ENCODE results near the gene LRCH2.
A peak's percentile ranks its signal among the peaks of the same experiment; 100 is the strongest.
"Not testable (repeated sequence)": the region's sequence is repeated elsewhere in the genome, so short reads cannot be mapped to it uniquely, and the experiment has no call there.

LRCH2 gene

DNA sequence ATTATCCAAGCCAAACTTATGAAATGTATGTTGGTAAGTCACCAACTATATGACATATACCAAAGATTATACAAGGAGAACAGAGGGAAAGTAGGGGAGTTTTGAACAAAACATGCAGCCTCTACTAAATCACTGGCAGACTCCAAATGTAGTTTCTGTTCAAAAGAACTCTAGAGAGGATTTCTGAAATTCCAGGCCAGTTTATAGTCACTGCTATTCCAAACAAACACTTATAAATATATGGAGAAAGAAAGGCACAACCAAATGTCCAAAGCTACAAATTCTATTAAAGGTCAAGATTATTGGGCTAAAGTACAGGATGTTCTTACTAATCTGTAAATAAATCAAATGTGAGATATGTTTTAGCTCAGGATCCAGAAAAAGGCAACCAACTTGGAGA lies 2.7 kb upstream of the LRCH2 start:
- Histone ChIP-seq H3K36me3 (replicated peaks) (no peaks in the 10 kb centered on the region), H3K9me3 (no peaks in the 10 kb centered on the region), H3K4me3 (no peak overlapping the region), H3K27me3 (ENCODE audit: low read depth) (no peaks in the 10 kb centered on the region), H3K4me1 (peaks cover 11% of the 10 kb centered on the region)
- in situ Hi-C loops (cut with MboI; ENCODE audit: low sequenced_read_pairs): no loop called here
- no peak for DNase-seq (ENCODE audit: low spot score in 2 of 2)

DNA sequence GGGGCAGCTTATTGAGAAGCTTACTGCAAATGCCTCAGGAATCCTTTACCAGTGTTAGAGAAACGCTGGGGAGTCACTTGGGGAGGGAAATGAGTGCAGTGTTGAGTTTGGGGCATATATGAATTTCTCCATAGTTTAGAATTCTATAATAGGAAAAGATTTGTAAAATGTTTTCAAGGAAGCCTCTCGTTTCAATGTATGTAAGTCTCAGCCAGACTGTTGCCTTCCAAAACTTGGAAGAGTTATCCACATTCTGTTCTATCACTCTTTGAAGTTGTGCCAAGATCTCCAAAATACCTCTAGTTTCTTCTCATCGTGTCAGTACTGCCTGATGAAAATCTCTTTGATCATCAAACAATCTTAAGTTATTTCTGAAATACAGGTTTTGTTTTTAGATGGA lies 565 bp upstream of the LRCH2 start:
- H3K9me3 ChIP-seq: no peaks in the 10 kb centered on the region
- no peaks in the 10 kb centered on the region for H3K36me3 ChIP-seq (replicated peaks)
- peaks cover 32% of the 10 kb centered on the region for H3K4me1 ChIP-seq
- no peak for DNase-seq (ENCODE audit: low spot score in 2 of 2)
- in situ Hi-C loops (cut with MboI; ENCODE audit: low sequenced_read_pairs): no loop called here
- peak overlapping the region; percentile 73 for H3K4me3 ChIP-seq
- no peaks in the 10 kb centered on the region for H3K27me3 ChIP-seq (ENCODE audit: low read depth)

DNA sequence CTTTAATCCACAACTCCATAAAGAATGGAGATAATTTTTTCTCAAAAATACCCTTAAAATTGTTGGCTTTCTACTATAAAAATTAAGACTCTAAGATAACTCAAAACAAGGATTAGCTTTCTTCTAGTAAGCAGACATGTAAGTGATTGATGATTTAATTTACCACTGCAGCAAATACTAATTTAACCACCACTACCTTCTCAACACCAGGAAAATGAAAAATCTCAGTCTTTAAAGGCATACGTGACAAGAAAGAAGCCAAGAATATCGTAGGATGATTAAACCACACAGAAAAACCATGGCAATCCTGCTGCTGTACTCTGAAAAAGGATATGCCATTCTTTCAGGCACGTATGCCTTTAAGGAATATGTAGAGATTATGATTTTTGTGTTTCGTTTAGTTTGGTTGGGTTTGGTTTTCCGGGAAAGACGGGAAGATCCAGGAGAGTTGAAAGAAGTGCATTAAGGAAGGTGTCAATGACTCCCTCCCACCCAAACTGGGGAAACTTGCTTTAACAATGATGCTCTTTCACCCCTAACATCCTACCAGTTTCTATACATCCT lies 881 bp downstream of the LRCH2 start:
- Histone ChIP-seq H3K4me3 (peak overlapping the region; percentile 73), H3K4me1 (peaks cover 46% of the 10 kb centered on the region), H3K9me3 (no peaks in the 10 kb centered on the region), H3K36me3 (replicated peaks) (no peaks in the 10 kb centered on the region), H3K27me3 (ENCODE audit: low read depth) (no peaks in the 10 kb centered on the region)
- in situ Hi-C loops (cut with MboI; ENCODE audit: low sequenced_read_pairs): no loop called here
- peak in 1 of 2 experiments; percentile 9 for DNase-seq (ENCODE audit: low spot score in 2 of 2)

DNA sequence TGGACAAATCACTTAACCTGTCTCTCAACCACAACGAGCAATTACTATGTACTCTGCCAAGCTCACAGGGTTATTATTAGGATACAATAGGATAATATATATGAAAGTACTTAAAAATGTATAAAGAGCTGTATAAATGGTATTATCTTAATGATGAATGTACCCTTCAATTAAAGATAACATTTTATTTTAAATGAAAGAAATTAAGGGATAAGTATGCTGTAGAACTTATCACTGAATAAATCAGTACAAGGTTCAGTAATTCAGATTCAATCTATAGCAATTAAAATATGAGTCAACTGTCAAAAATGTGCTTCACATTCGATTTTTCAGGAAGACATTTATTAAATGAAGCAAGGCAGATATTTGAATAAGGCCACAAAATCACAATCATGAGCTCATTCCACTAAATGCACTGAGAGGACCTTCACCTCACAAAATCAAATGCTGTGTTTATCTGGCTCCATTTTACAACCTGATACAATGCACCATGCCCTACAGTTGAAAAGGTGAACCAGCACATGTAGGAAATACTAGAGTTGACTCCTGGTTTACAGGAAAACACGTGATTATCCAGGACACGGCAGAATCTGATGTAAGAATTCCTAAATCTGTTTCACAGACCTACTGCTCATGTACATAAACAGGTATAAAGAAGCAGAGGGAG lies 4.4 kb downstream of the LRCH2 start:
- in situ Hi-C loops (cut with MboI; ENCODE audit: low sequenced_read_pairs): no loop called here
- peak in 1 of 2 experiments; percentile 9 for DNase-seq (ENCODE audit: low spot score in 2 of 2)
- Histone ChIP-seq H3K4me3 (no peak overlapping the region), H3K36me3 (replicated peaks) (no peaks in the 10 kb centered on the region), H3K9me3 (no peaks in the 10 kb centered on the region), H3K4me1 (peaks cover 49% of the 10 kb centered on the region), H3K27me3 (ENCODE audit: low read depth) (no peaks in the 10 kb centered on the region)

DNA sequence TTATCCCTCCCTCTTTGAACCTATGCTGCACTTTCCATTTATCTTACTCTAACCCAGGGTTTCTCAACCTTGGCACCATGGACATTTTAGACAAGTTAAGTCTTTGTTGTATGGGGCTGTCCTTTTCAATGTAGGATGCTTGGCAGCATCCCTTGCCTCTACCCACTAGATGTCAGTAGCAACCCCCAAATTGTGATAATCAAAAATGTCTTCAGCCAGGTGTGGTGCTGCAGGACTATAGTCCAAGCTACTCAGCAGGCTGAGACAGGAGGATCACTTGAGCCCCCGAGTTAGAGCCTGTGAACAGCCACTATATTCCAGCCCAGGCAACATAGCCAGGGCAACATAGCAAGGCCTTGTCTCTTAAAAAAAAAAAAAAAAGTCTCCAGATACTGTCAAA lies 7.0 kb downstream of the LRCH2 start:
- no peaks in the 10 kb centered on the region for H3K27me3 ChIP-seq (ENCODE audit: low read depth)
- DNase-seq (ENCODE audit: low spot score in 2 of 2): peak; percentile 55 to 70
- in situ Hi-C loops (cut with MboI; ENCODE audit: low sequenced_read_pairs): no loop called here
- H3K4me3 ChIP-seq: no peak overlapping the region
- peaks cover 44% of the 10 kb centered on the region for H3K4me1 ChIP-seq
- H3K9me3 ChIP-seq: no peaks in the 10 kb centered on the region
- H3K36me3 ChIP-seq (replicated peaks): no peaks in the 10 kb centered on the region; the same call in 1 of the 2 replicates

DNA sequence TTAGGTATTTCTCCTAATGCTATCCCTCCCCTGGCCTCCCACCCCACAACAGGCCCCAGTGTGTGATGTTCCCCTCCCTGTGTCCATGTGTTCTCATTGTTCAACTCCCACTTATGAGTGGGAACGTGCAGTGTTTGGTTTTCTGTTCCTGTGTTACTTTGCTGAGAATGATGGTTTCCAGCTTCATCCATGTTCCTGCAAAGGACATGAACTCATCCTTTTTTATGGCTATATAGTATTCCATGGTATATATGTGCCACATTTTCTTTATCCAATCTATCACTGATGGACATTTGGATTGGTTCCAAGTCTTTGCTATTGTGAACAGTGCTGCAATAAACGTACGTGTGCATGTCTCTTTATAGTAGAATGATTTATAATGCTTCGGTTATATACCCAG lies 16.6 kb downstream of the LRCH2 start:
- in situ Hi-C loops (cut with MboI; ENCODE audit: low sequenced_read_pairs); H3K27me3 ChIP-seq (ENCODE audit: low read depth); H3K36me3 ChIP-seq (replicated peaks); H3K9me3 ChIP-seq; DNase-seq (ENCODE audit: low spot score in 2 of 2); H3K4me3 ChIP-seq; H3K4me1 ChIP-seq: not testable (repeated sequence)

DNA sequence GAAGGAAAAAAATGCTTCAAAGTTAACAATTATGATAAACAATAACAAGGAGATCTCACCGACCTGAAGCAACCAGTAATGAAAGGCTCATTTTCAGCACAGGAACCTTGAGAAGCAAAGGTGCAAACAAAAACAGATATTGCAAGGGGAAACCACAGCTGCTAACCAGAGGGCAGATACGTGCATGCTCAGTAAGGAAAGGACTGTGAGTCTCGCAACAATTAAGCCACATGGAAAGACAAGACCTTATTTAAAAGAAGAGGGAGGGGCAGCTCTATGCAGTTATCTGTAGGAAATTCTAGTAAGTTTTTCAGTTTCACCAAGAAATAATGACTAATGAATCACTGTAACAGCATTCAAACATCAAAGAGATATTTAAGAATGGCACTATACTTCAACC lies 19.3 kb downstream of the LRCH2 start:
- no peaks in the 10 kb centered on the region for H3K27me3 ChIP-seq (ENCODE audit: low read depth)
- in situ Hi-C loops (cut with MboI; ENCODE audit: low sequenced_read_pairs): no loop called here
- DNase-seq (ENCODE audit: low spot score in 2 of 2): no peak

DNA sequence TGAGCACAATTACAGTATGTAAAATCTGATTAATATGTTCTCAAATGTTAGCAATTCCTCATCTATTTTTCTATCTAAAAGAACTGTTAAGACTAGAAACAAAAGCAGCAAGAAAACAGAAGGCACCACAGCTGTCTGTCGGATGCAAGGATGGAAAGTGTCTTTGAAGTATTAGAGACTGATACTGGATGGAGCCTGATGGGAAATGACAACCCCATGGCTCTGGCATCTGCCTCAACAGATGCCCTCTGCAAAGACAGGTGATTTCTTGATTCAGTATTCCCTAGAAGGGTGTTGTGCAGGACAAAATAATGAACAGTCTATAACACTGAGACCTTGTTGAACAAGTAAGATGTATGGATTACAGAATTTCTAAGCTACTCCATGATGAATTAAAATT lies 19.7 kb downstream of the LRCH2 start:
- Histone ChIP-seq H3K27me3 (ENCODE audit: low read depth) (no peaks in the 10 kb centered on the region), H3K36me3 (replicated peaks) (peaks cover 6% of the 10 kb centered on the region; the same call in 1 of the 2 replicates), H3K4me3 (no peak overlapping the region), H3K4me1 (no peaks in the 10 kb centered on the region), H3K9me3 (peaks cover 7% of the 10 kb centered on the region)
- no peak for DNase-seq (ENCODE audit: low spot score in 2 of 2)
- in situ Hi-C loops (cut with MboI; ENCODE audit: low sequenced_read_pairs): no loop called here

More for the DNA sequence above, 19.3 kb downstream of the LRCH2 start:
- Histone ChIP-seq H3K4me3 (no peak overlapping the region), H3K9me3 (peaks cover 7% of the 10 kb centered on the region), H3K36me3 (replicated peaks) (peaks cover 6% of the 10 kb centered on the region; the same call in 1 of the 2 replicates), H3K4me1 (no peaks in the 10 kb centered on the region)

DNA sequence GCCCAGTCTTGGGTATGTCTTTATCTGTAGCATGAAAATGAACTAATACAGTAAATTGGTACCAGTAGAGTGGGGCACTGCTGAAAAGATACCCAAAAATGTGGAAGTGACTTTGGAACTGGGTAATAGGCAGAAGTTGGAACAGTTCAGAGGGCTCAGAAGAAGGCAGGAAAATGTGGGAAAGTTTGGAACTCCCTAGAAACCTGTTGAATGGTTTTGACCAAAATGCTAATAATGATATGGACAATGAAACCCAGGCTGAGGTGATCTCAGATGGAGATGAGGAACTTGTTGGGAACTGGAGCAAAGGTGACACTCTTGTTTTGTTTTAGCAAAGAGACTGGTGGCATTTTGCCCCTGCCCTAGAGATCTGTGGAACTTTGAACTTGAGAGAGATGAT lies 24.3 kb downstream of the LRCH2 start:
- peaks cover 13% of the 10 kb centered on the region for H3K9me3 ChIP-seq
- H3K36me3 ChIP-seq (replicated peaks); in situ Hi-C loops (cut with MboI; ENCODE audit: low sequenced_read_pairs); H3K4me1 ChIP-seq; H3K27me3 ChIP-seq (ENCODE audit: low read depth); DNase-seq (ENCODE audit: low spot score in 2 of 2); H3K4me3 ChIP-seq: not testable (repeated sequence)

DNA sequence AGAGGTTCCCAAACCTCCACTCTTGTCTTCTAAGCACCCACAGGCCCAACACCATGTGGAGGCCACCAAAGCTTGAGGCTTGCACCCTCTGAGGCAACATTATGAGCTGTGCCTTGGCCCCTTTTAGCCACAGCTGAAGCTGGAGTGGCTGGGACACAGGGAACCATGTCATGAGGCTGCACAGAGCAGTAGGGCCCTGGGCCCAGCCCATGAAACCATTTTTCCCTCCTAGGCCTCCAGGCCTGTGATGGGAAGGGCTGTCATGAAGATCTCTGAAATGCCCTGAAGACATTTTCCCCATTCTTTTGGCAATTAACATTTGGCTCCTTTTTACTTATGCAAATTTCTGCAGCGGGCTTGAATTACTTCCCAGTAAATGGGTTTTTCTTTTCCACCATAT lies 29.9 kb downstream of the LRCH2 start:
- in situ Hi-C loops (cut with MboI; ENCODE audit: low sequenced_read_pairs): no loop called here

DNA sequence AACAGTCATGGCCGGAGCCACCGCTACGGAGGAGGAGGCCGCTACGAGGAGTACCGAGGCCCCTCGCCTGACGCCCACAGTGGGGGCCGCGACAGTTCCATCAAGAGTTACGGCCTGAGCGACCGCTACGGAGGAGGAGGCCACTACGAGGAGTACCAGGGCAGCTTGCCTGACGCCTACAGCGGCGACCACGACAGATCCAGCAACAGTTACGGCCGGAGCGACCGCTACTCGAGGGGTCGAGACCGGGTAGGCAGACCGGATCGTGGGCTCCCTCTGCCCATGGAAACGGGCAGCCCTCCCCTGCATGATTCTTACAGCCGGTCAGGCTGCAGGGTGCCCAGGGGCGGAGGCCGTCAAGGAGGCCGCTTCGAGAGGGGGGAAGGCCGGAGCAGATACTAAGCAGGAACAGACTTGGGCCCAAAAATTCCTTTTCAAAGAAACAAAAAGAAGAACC lies 41.6 kb downstream of the LRCH2 start:
- Histone ChIP-seq H3K36me3 (replicated peaks) (no peaks in the 10 kb centered on the region; the same call in 1 of the 2 replicates), H3K27me3 (ENCODE audit: low read depth) (no peaks in the 10 kb centered on the region), H3K4me3 (no peak overlapping the region), H3K9me3 (no peaks in the 10 kb centered on the region), H3K4me1 (no peaks in the 10 kb centered on the region)
- no peak for DNase-seq (ENCODE audit: low spot score in 2 of 2)
- in situ Hi-C loops (cut with MboI; ENCODE audit: low sequenced_read_pairs): no loop called here

More for the DNA sequence above, 29.9 kb downstream of the LRCH2 start:
- H3K36me3 ChIP-seq (replicated peaks): no peaks in the 10 kb centered on the region
- no peak for DNase-seq (ENCODE audit: low spot score in 2 of 2)
- H3K4me3 ChIP-seq: no peak overlapping the region
- H3K4me1 ChIP-seq: no peaks in the 10 kb centered on the region
- no peaks in the 10 kb centered on the region for H3K27me3 ChIP-seq (ENCODE audit: low read depth)
- peaks cover 21% of the 10 kb centered on the region for H3K9me3 ChIP-seq

DNA sequence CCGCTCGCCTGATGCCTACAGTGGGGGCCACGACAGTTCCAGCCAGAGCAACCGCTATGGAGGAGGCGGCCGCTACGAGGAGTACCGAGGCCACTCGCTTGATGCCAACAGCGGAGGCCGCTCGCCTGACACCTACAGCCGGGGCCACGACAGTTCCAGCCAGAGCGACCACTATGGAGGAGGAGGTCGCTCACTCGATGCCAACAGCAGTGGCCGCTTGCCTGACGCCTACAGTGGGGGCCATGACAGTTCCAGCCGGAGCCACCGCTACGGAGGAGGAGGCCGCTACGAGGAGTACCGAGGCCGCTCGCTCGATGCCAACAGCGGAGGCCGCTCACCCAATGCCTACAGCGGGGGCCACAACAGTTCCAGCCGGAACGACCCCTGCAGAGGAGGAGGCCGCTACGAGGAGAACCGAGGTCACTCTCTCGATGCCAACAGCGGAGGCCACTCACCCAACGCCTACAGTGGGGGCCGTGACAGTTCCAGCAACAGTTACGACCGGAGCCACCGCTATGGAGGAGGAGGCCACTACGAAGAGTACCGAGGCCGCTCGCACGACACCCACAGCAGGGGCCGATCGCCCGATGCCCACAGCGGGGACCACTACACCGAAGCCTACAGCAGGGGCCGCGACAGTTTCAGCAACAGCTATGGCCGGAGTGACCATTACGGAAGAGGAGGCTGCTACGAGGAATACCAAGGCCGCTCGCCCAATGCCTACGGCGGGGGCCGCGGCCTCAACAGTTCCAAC lies 42.2 kb downstream of the LRCH2 start:
- in situ Hi-C loops (cut with MboI; ENCODE audit: low sequenced_read_pairs): no loop called here
- Histone ChIP-seq H3K4me1 (no peaks in the 10 kb centered on the region), H3K4me3 (no peak overlapping the region), H3K27me3 (ENCODE audit: low read depth) (no peaks in the 10 kb centered on the region), H3K36me3 (replicated peaks) (no peaks in the 10 kb centered on the region; the same call in 1 of the 2 replicates), H3K9me3 (no peaks in the 10 kb centered on the region)
- DNase-seq (ENCODE audit: low spot score in 2 of 2): no peak

DNA sequence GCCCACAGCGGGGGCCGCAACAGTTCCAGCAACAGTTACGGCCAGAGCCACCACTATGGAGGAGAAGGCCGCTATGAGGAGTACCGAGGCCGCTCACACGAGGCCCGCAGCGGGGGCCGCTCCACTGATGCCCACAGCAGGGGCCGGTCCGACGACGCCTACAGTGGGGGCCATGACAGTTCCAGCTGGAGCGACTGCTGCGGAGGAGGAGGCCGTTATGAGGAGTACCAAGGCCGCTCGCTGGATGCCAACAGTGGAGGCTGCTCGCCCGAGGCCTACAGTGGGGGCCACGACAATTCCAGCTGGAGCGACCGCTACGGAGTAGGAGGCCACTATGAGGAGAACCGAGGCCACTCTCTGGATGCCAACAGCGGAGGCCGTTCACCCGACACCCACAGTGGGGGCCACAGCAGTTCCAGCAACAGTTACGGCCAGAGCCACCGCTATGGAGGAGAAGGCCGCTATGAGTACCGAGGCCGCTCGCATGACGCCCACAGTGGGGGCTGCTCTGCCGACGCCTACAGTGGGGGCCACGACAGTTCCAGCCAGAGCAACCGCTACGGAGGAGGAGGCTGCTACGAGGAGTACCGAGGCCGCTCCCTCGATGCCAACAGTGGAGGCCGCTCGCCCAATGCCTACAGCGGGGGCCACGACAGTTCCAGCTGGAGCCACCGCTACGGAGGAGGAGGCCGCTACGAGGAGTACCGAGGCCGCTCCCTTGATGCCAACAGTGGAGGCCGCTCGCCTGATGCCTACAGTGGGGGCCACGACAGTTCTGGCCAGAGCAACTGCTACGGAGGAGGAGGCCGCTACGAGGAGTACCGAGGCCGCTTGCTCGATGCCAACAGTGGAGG lies 43.0 kb downstream of the LRCH2 start:
- in situ Hi-C loops (cut with MboI; ENCODE audit: low sequenced_read_pairs): no loop called here
- no peaks in the 10 kb centered on the region for H3K27me3 ChIP-seq (ENCODE audit: low read depth)
- no peak overlapping the region for H3K4me3 ChIP-seq
- no peaks in the 10 kb centered on the region; the same call in 1 of the 2 replicates for H3K36me3 ChIP-seq (replicated peaks)
- no peak for DNase-seq (ENCODE audit: low spot score in 2 of 2)
- no peaks in the 10 kb centered on the region for H3K9me3 ChIP-seq
- H3K4me1 ChIP-seq: no peaks in the 10 kb centered on the region

All from HAP-1 (cell line).